ENCODE results near the gene RXFP1. TPM values are rescaled to one million over a fixed set of nuclear protein-coding genes. Genes with fewer than 3 reads are reported as not detected.

Gene RXFP1
- total RNA-seq, 1 experiment from 2014 or later: not detected

- Histone ChIP-seq H3K4me1 (ENCODE audit: control insufficient read depth, insufficient read depth, low read length) (no peaks in the 10 kb centered on the region), H3K36me3 (ENCODE audit: control insufficient read depth, insufficient read depth, low read length) (no peaks in the 10 kb centered on the region; the same call in 1 of the 2 replicates), H3K4me3 (ENCODE audit: low read depth in 2 of 2, low read length in 2 of 2) (no peak overlapping the region), H3K27me3 (ENCODE audit: control insufficient read depth, insufficient read depth, low read length) (no peaks in the 10 kb centered on the region), H3K27ac (ENCODE audit: low read length) (no peak overlapping the region), H3K9me3 (ENCODE audit: control insufficient read depth, insufficient read depth, low read depth, low read length) (no peaks in the 10 kb centered on the region)
- ATAC-seq (no peak), DNase-seq (ENCODE audit: low read depth, low spot score) (no peak)
- intact Hi-C loops (cut with micrococcal nuclease; ENCODE audit: unreplicated experiment) (no loop called here), in situ Hi-C loops (cut with HindIII; ENCODE audit: low pct_unique_long_range_greater_than_20kb, low sequenced_read_pairs) (no loop called here)
- BruUV-seq (replicated peaks): no TSS peak
- ChIA-PET CTCF (no interaction called here), POLR2A (no interaction called here)
- TF ChIP-seq TCF7L2 (IDR thresholded peaks at IDR 0.05; ENCODE audit: low read depth, low read length) (no peak), POLR2AphosphoS5 (IDR thresholded peaks at IDR 0.05; ENCODE audit: low read depth, low read length) (no peak), CTCF (IDR thresholded peaks at IDR 0.05) (no peak), SIN3A (IDR thresholded peaks at IDR 0.05; ENCODE audit: borderline replicate concordance, insufficient read depth, low read depth, low read length) (no peak), REST (IDR thresholded peaks at IDR 0.05; ENCODE audit: insufficient read depth in 1 of 2, low read depth in 2 of 2, low read length in 1 of 2) (no peak)
Measured at GRCh38 chr4:158664806-158665205, 143.1 kb downstream of the RXFP1 start.

GRCh38 chr4:158666892-158667291 is 145.2 kb downstream of the RXFP1 start:
- DNase-seq (ENCODE audit: low read depth, low spot score): no peak
- in situ Hi-C loops (cut with HindIII; ENCODE audit: low pct_unique_long_range_greater_than_20kb, low sequenced_read_pairs): no loop called here
- no TSS peak for BruUV-seq (replicated peaks)
- no peaks in the 10 kb centered on the region; the same call in 1 of the 2 replicates for H3K36me3 ChIP-seq (ENCODE audit: control insufficient read depth, insufficient read depth, low read length)
- TF ChIP-seq POLR2AphosphoS5 (IDR thresholded peaks at IDR 0.05; ENCODE audit: low read depth, low read length) (no peak), REST (IDR thresholded peaks at IDR 0.05; ENCODE audit: insufficient read depth in 1 of 2, low read depth in 2 of 2, low read length in 1 of 2) (no peak), TCF7L2 (IDR thresholded peaks at IDR 0.05; ENCODE audit: low read depth, low read length) (no peak), CTCF (IDR thresholded peaks at IDR 0.05) (no peak), SIN3A (IDR thresholded peaks at IDR 0.05; ENCODE audit: borderline replicate concordance, insufficient read depth, low read depth, low read length) (no peak)
- no peaks in the 10 kb centered on the region for H3K27me3 ChIP-seq (ENCODE audit: control insufficient read depth, insufficient read depth, low read length)
- no peaks in the 10 kb centered on the region for H3K9me3 ChIP-seq (ENCODE audit: control insufficient read depth, insufficient read depth, low read depth, low read length)
- intact Hi-C loops (cut with micrococcal nuclease; ENCODE audit: unreplicated experiment): no loop called here
- ChIA-PET CTCF (no interaction called here), POLR2A (no interaction called here)
- H3K4me3 ChIP-seq (ENCODE audit: low read depth in 2 of 2, low read length in 2 of 2): no peak overlapping the region
- no peaks in the 10 kb centered on the region for H3K4me1 ChIP-seq (ENCODE audit: control insufficient read depth, insufficient read depth, low read length)
- no peak for ATAC-seq
- H3K27ac ChIP-seq (ENCODE audit: low read length): no peak overlapping the region
